HG02885 (cell line): ENCODE measurements around the gene LRIG3.
"Not testable (repeated sequence)": the region's sequence is repeated elsewhere in the genome, so short reads cannot be mapped to it uniquely, and the experiment has no call there.

Source experiments
- ATAC-seq: cut with Tn5 transposase; IDR thresholded peaks from one replicate; pipeline ENCODE4 v1.9.1; 2021; ENCODE audit warnings: mild to moderate bottlenecking; ENCODE audit not compliant: unreplicated experiment, poor library complexity

LRIG3 gene

GRCh38 chr12:58870595-58870994 is 49.7 kb downstream of the LRIG3 start:
- no peak for ATAC-seq

- ATAC-seq = no peak
Observed at GRCh38 chr12:58860788-58861240, 59.5 kb downstream of the LRIG3 start.

- no peak for ATAC-seq
Observed at GRCh38 chr12:58860056-58860787, 60.1 kb downstream of the LRIG3 start.

- no peak for ATAC-seq
Observed at GRCh38 chr12:58858030-58858429, 62.3 kb downstream of the LRIG3 start.

- not testable (repeated sequence) for ATAC-seq
Observed at GRCh38 chr12:58857206-58857605, 63.1 kb downstream of the LRIG3 start.

GRCh38 chr12:58855630-58856029 is 64.7 kb downstream of the LRIG3 start:
- not testable (repeated sequence) for ATAC-seq

- no peak for ATAC-seq
Observed at GRCh38 chr12:58850826-58851225, 69.5 kb downstream of the LRIG3 start.

GRCh38 chr12:58847901-58848600 is 72.3 kb downstream of the LRIG3 start:
- no peak for ATAC-seq

- no peak for ATAC-seq
Observed at GRCh38 chr12:58844161-58844560, 76.1 kb downstream of the LRIG3 start.

GRCh38 chr12:58841058-58841798 is 79.1 kb downstream of the LRIG3 start:
- ATAC-seq = no peak

GRCh38 chr12:58833853-58834252 is 86.5 kb downstream of the LRIG3 start:
- no peak for ATAC-seq

- ATAC-seq = no peak
Observed at GRCh38 chr12:58832920-58833319, 87.4 kb downstream of the LRIG3 start.
